Measurements from ENCODE around the gene MICAL3. TPM values are rescaled to one million over a fixed set of nuclear protein-coding genes. Genes with fewer than 3 reads are reported as not detected.

Gene MICAL3
- polyA plus RNA-seq, 1 donor = 54.3 TPM

- DNase-seq = no peak
Measured at GRCh38 chr22:17814830-17815229, 209.5 kb downstream of the MICAL3 start.

GRCh38 chr22:17814084-17814483 is 210.3 kb downstream of the MICAL3 start:
- DNase-seq = no peak

- no peak for DNase-seq
Measured at GRCh38 chr22:17811119-17811518, 213.2 kb downstream of the MICAL3 start.

GRCh38 chr22:17810570-17811116 is 213.7 kb downstream of the MICAL3 start:
- no peak for DNase-seq

- DNase-seq = no peak
Measured at GRCh38 chr22:17808693-17809403, 215.5 kb downstream of the MICAL3 start.

GRCh38 chr22:17807578-17808410 is 216.6 kb downstream of the MICAL3 start:
- DNase-seq = no peak

GRCh38 chr22:17807086-17807485 is 217.3 kb downstream of the MICAL3 start:
- DNase-seq = no peak

GRCh38 chr22:17806437-17806836 is 217.9 kb downstream of the MICAL3 start:
- DNase-seq = no peak

- no peak for DNase-seq
Measured at GRCh38 chr22:17804331-17805080, 219.9 kb downstream of the MICAL3 start.

GRCh38 chr22:17803609-17804270 is 220.6 kb downstream of the MICAL3 start:
- DNase-seq = no peak

GRCh38 chr22:17802822-17803221 is 221.5 kb downstream of the MICAL3 start:
- DNase-seq = no peak

GRCh38 chr22:17802411-17802810 is 221.9 kb downstream of the MICAL3 start:
- DNase-seq = no peak

- DNase-seq = no peak
Measured at GRCh38 chr22:17797721-17798559, 226.4 kb downstream of the MICAL3 start.

- no peak for DNase-seq
Measured at GRCh38 chr22:17796695-17797094, 227.7 kb downstream of the MICAL3 start.

GRCh38 chr22:17795661-17796548 is 228.5 kb downstream of the MICAL3 start:
- no peak for DNase-seq

- DNase-seq = no peak
Measured at GRCh38 chr22:17794726-17795542, 229.4 kb downstream of the MICAL3 start.

GRCh38 chr22:17792854-17793434 is 231.4 kb downstream of the MICAL3 start:
- DNase-seq = no peak

- DNase-seq = no peak
Measured at GRCh38 chr22:17792299-17792698, 232.1 kb downstream of the MICAL3 start.

GRCh38 chr22:17791196-17791595 is 233.2 kb downstream of the MICAL3 start:
- DNase-seq = no peak
